ENCODE data around the gene RNF217. TPM values are rescaled to one million over a fixed set of nuclear protein-coding genes. Genes with fewer than 3 reads are reported as not detected.
"Not testable (repeated sequence)": the region's sequence is repeated elsewhere in the genome, so short reads cannot be mapped to it uniquely, and the experiment has no call there.

Gene RNF217
- total RNA-seq, 1 donor from 2014 or later, result 113 TPM

DNA sequence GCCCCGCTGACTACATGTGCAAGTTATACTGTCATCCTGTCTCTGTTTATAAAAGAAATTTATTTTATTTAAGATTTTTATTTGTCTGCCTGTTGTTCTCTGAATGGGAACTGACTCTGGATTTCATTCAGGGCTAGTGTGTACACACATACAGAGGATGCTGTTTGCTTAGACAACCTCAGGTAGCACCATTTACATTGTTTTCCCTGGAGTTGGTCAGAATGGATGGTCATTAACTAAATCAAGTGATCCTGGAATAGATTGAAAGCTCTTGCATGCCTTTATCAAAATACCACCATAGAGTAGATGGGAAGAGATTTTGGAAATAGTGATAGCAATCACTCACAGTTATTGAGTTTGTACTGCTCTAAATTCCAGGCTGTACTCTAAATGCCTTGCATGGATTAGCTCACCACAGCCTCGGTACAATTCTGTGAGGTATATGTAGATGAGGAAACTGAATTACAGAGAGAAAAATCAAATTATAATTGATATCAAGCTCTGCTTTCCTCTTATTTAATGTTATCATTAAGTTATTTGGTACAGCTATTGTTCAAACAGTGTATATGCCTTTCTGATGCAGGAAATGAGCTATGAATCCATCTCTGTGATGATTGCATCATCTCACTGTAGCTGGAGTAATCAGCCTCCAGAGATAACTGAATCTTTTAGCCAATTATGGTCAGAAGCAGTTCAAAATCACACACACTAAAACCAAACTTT is 51.9 kb downstream of the RNF217 start:
- DNase-seq (ENCODE audit: low spot score), result peak; percentile 81

DNA sequence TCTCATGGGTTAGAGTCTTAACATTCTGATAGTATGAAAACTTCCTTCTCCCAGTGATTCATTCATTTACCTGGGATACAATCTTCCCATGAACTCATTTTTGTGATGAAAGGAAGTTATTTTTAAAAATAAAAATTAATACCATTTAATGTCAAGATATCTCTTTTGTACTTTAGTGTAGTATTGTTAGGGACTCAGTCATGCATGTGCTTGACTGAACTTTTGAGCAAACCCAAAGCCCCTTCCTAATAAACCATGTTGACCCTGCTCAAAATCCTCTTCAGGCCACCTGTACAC is 52.4 kb downstream of the RNF217 start:
- no peak for DNase-seq (ENCODE audit: low spot score)

DNA sequence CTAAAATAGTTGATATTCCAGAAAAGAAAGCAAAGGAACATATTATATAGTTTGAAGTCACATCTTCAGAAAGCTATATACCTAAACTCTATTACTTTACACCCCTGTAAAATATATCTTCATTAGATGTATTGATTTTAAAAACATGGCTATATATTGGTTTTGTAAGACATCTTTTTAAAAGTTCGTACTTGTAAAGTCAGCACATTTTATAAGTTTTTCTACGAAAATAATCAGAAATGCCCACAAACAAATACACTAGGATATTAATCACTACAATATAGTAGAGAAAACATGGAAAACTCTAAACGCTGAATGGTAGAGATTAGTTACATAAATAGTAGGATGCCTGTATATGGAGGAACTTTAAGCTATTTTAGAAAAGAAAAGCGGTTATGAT is 52.9 kb downstream of the RNF217 start:
- no peak for DNase-seq (ENCODE audit: low spot score)

- no peak for DNase-seq (ENCODE audit: low spot score)
Measured at GRCh38 chr6:125018136-125018535, 55.9 kb downstream of the RNF217 start.

DNA sequence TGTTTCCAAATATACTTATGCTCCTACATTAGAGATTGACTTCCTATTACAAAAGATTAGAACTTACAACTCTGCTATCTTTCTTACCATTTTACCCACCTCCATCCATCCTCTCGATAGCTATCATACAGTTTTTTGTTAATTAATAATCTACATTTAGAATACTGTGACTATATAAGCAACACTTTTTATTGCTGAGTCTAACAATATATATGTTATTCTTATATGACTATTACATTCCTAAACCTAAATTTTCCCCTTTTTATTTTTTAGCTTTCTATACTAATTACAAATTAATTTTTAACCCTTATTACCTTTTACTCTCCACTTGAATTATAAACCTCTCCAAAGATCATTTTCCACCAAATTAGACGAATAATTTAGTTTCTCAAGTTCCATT is 57.0 kb downstream of the RNF217 start:
- DNase-seq (ENCODE audit: low spot score), result no peak

DNA sequence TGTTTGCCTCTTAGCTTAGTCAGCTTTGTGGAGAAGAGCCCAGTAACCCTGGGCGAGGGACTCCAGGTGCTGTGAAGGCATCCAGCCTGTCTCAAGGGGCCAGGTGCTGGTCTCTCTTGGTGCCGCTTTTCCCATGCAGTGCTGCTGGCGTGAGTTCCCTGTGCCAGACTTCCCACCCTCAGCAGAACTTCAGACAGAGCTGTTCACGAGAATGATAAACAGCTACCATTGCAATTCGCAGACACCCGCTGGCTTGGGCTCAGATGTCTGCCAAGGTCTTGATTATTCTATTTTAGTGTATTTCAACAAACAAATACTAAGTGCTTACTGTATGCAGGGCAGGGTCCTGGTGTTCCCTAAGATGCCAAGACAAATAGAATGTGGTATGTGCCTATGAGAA is 57.7 kb downstream of the RNF217 start:
- DNase-seq (ENCODE audit: low spot score), result no peak

- no peak for DNase-seq (ENCODE audit: low spot score)
Measured at GRCh38 chr6:125020385-125020784, 58.1 kb downstream of the RNF217 start.

DNA sequence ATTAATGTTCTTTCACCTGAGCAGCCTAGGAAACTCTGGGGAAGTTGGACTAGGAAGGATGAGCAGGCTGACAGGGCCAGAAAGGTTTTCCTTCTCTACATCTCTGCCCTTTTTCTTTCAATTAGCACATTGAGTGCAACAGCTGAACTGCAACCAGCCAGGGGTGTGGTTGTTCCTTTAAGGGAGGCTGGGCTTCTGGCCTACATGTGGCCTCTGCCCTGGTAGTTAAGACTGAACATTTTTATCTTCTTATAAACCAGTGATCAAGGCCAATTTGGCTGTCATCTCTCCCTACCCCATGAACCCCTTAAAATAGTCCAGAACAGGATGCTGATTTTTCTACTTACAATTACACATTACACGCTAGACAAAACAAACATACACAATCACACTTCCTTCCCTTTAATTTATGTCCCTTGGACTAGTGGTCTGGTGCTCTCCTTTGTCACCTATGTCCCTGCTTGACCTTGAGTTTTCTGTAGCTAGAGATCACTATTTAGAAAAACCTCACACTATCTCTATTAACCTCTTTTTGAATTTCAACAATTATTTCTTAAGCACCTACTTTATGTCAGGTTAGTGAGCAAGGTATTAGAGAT is 60.3 kb downstream of the RNF217 start:
- no peak for DNase-seq (ENCODE audit: low spot score)

DNA sequence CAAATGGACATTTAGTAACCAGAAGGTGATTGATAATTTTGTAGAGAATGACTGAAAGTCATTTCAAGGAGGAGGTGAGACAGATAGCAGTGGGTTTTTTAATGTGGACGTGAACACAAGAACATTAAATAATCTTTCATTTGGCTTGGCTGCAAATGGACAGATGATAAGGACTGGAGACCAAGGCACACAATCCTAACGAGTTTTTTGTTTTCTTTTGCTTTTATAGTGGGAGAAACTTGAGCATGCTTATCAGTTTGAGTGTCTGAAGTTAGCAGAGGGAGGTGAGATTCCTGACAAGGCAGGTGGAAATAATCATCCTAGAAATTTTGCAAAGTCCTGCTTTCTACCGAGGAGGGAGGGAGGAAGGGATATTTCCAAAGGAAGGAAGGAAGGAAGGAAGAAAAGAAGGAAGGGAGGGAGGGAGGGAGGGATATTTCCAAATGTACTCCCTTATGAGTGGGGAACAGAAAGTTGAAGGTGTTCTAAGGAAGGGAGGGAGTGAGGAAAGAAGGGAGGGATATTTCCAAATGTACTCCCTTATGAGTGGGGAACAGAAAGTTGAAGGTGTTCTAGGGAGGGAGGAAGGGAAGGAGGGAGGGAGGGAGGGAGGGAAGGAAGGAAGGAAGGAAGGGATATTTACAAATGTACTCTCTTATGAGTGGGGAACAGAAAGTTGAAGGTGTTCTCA is 63.1 kb downstream of the RNF217 start:
- DNase-seq (ENCODE audit: low spot score), result no peak

DNA sequence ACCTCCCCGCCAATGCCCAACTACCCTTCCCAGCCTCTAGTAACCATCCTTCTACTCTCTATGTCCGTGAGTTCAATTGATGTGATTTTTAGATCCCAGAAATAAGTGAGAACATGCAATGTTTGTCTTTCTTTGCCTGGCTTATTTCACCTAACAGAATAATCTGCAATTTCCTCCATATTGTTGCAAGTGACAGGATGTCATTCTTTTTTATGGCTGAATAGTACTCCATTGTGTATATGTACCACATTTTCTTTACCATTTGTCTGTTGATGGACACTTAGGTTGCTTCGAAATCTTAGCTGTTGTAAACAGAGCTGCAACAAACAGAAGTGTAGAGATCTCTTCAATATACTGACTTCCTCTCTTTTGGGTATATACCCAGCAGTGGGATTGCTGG is 65.0 kb downstream of the RNF217 start:
- DNase-seq (ENCODE audit: low spot score), result no peak

- no peak for DNase-seq (ENCODE audit: low spot score)
Measured at GRCh38 chr6:125030969-125031368, 68.7 kb downstream of the RNF217 start.

DNA sequence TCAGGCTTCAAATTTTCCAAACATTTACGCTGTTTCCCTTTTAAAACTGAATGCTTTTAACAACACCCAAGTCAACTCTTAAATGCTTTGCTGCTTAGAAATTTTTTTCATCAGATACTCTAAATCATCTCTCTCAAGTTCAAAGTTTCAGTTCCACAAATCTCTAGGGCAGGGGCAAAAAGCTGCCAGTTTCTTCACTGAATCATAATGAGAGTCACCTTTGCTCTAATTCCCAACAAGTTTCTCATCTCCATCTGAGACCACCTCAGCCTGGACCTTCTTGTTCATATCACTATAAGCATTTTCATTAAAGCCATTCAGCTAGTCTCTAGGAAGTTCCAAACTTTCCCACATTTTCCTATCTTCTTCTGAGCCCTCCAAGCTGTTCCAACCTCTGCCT is 69.1 kb downstream of the RNF217 start:
- DNase-seq (ENCODE audit: low spot score), result no peak

DNA sequence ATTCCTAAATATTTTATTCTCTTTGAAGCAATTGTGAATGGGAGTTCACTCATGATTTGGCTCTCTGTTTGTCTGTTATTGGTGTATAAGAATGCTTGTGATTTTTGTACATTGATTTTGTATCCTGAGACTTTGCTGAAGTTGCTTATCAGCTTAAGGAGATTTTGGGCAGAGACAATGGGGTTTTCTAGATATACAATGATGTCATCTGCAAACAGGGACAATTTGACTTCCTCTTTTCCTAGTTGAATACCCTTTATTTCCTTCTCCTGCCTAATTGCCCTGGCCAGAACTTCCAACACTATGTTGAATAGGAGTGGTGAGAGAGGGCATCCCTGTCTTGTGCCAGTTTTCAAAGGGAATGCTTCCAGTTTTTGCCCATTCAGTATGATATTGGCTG is 72.7 kb downstream of the RNF217 start:
- not testable (repeated sequence) for DNase-seq (ENCODE audit: low spot score)

DNA sequence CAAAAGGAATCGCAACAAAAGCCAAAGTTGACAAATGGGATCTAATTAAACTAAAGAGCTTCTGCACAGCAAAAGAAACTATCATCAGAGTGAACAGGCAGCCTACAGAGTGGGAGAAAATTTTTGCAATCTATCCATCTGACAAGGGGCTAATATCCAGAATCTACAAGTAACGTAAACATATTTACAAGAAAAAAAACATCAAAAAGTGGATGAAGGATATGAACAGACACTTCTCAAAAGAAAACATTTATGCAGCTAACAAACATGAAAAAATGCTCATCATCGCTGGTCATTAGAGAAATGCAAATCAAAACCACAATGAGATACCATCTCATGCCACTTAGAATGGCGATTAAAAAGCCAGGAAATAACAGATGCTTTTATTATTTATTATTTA is 74.2 kb downstream of the RNF217 start:
- DNase-seq (ENCODE audit: low spot score), result not testable (repeated sequence)

DNA sequence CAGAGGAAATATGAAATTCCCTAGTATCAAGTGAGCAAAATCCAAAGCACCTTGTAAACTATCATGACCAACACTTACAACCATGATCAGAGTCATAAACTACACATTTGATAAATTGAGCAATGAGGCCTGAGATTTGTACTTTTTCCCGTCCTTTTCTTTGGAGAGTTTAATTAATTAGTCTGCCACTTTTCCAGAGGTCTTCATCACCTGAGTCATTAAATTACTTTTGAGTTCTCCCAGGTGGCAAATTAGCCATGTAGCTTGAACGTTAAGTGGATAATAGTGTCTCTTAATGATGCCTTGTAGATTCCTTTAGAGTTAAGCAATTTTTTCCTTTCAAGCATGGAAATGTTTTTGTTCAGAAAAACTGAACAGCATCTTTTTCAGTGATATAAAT is 75.6 kb downstream of the RNF217 start:
- no peak for DNase-seq (ENCODE audit: low spot score)

DNA sequence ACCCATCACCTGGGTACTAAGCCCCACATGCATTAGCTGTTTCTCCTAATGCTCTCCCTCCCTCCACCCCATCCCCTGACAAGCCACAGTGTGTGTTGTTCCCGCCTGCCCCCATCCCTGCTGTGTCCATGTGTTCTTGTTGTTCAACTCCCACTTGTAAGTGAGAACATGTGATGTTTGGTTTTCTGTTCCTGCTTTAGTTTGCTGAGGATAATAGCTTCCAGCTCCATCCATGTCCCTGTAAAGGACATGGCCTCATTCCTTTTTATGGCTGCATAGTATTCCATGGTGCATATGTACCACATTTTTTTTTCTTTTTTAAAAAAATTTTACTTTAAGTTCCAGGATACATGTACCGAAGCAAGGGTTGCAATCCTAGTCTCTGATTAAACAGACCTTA is 76.7 kb downstream of the RNF217 start:
- no peak for DNase-seq (ENCODE audit: low spot score)

DNA sequence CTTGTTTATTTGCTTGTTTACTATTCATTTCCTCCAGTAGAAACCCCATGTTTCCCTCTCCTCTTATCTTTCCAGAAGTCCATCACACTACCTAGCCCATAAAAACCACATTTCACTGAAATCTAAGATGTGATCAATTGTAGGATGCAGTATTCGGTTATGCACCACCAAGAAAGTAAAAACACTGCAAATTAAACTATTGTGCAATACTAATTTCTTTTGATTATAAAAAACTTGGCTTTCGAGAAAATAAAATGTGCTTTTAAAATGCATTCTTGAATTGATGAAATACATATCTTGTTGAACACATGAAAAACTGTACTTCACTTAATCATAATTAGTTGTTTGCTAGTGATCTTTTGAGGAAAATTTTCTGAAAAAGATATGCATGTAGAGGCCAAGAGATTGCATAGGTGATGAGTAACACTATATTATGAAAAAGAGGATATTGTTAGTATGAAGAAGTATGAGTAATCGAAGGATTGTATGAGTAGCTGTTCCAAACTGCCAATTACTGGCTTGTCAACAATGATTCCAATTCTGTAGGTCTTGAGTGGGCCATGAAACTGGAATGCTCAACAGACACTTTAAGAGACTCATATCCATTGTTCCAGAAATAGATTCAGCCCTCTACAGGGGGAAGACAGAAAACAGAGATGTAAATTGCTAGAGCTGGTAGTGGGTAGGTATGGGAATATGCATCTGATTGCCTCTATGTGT is 79.7 kb downstream of the RNF217 start:
- DNase-seq (ENCODE audit: low spot score), result no peak

GRCh38 chr6:125044066-125044465 is 81.8 kb downstream of the RNF217 start:
- no peak for DNase-seq (ENCODE audit: low spot score)

DNA sequence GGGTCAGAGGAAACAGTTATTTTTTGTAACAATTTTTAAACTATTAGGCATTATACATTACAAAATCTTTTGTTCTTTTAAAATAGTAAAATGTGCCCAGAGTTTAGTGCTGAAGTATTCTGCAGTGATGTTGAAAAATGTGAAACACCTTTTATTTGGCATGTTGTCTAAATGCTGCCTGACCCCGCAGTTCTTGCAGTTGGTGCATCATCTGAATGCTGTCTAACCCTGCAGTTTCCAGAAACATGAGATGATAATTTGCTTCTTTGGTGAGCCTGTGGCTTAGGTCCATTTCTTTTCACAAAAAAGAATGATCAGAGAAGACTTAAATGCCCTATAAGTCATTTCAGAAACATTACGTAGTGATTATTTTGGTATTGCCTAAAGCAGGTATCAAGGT is 82.4 kb downstream of the RNF217 start:
- DNase-seq (ENCODE audit: low spot score), result no peak

- peak; percentile 89 for DNase-seq (ENCODE audit: low spot score)
Measured at GRCh38 chr6:125046107-125046925, 84.1 kb downstream of the RNF217 start.

DNA sequence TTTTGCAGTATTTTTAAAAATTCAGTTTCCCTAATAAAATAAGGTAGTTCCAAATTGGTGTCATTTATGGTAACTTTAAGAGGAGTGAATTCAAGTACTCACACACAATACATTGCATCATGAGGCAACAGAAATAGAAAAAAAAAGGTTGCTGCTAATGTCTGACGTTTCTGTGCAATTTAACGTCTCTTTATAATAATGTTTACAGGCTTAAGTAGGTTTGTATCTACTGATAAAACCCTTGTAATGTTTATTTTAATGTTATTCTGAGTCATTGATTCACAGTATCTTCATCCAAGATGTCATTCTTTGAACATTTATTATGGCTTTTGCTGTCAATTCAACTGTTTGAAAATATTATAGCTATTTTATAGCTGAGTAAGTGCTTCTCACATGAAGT is 86.0 kb downstream of the RNF217 start:
- no peak for DNase-seq (ENCODE audit: low spot score)

Measured in umbilical cord (tissue), 2 donors.